OCI-LY7 (cell line): ENCODE measurements around the gene SLC39A13.

Experiments
- EZH2phosphoT487 ChIP-seq: fragments of 200-600 bp; sonication (generic); IDR thresholded peaks from 2 replicates; pipeline ENCODE4 v1.6.1; 2018; ENCODE audit warnings: low read depth, borderline replicate concordance, mild to moderate bottlenecking, mixed run types, antibody characterized with exemption, low read length, moderate library complexity, mixed read lengths
- TF ChIP-seq, protein P1 (sequence below): fragments of 200-600 bp; sonication (generic); conservative IDR thresholded peaks from 2 replicates; pipeline ENCODE4 v1.5.1; 2014; ENCODE audit warnings: mild to moderate bottlenecking, antibody characterized with exemption, low read length, moderate library complexity, mixed read lengths

DNA sequence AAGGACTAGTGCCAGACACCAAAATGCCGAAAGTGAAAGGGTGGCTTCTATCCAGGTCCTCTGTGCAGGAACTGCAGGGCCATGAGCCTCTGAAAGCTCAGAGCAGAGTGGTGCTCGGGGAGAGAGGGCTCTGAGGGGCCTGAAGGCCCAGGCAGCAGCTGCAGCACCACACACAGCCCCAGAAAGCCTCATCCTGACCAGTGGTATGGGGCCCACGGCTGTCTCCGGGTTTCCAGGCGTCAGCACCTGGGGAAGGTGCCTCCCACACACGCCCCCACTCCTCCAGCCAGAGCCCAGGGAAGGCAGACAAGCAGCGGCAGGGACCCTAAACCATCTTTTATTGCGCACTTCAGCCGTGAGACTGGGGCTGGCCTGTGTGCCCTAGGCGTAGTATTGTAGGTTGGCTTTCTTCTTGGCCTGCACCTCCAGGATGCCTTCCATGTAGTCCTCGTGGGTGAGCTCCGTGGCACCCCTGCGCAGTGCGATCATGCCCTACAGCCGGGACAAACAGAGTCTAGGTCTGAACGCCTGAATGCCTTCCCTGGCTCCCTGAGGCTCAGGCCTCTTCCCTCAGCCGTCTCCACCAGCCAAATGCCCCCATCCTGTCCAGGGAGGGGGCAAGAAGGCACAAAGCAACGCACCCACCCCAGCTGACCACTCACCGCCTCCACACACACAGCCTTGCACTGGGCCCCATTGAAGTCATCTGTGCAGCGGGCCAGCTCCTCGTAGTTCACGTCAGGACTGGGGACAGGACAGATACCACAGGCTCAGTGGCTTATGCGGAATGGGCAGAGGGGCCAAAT is 10.3 kb downstream of the SLC39A13 start:
- TF ChIP-seq, protein P1, sequence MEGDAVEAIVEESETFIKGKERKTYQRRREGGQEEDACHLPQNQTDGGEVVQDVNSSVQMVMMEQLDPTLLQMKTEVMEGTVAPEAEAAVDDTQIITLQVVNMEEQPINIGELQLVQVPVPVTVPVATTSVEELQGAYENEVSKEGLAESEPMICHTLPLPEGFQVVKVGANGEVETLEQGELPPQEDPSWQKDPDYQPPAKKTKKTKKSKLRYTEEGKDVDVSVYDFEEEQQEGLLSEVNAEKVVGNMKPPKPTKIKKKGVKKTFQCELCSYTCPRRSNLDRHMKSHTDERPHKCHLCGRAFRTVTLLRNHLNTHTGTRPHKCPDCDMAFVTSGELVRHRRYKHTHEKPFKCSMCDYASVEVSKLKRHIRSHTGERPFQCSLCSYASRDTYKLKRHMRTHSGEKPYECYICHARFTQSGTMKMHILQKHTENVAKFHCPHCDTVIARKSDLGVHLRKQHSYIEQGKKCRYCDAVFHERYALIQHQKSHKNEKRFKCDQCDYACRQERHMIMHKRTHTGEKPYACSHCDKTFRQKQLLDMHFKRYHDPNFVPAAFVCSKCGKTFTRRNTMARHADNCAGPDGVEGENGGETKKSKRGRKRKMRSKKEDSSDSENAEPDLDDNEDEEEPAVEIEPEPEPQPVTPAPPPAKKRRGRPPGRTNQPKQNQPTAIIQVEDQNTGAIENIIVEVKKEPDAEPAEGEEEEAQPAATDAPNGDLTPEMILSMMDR: no peak
- TF ChIP-seq EZH2phosphoT487: no peak
